GM12865 (cell line): ENCODE measurements around the gene BHLHE23.

Experiments
- DNase-seq: peaks from one replicate; pipeline ENCODE4 v3.0.0; 2010; ENCODE audit warnings: low read depth
- H3K4me3 ChIP-seq: 2 replicates; pipeline ENCODE4 v1.5.1; 2011; ENCODE audit warnings: mild to moderate bottlenecking, low read depth, low read length, control low read depth
- TF ChIP-seq, protein P1 (sequence below): IDR thresholded peaks from 2 replicates; pipeline ENCODE4 v1.5.1; 2011; ENCODE audit warnings: low read length, control low read depth, low read depth, inconsistent platforms; ENCODE audit not compliant: insufficient read depth; ENCODE audit errors: missing control alignments

Gene BHLHE23

DNA sequence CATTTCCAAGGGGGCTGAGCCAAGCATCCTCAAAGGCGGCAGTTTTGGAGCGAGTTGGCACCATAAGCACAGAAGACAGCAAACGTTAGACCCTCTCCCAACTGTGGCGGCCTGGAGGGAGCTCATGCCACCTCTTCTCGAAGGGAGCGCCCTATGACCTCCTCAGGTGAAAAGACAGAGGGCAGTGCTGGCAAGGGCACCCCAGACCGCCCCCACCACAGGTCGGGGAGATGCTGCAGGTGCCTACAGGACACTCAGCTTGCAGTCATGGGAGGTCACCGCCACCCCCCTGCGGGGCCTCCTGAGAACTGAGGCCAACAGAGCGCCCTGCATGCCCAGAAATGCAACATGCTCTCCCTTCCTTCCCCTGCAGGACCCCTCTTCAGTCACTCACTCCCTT, 45.1 kb upstream of the BHLHE23 start:
- TF ChIP-seq, protein P1, sequence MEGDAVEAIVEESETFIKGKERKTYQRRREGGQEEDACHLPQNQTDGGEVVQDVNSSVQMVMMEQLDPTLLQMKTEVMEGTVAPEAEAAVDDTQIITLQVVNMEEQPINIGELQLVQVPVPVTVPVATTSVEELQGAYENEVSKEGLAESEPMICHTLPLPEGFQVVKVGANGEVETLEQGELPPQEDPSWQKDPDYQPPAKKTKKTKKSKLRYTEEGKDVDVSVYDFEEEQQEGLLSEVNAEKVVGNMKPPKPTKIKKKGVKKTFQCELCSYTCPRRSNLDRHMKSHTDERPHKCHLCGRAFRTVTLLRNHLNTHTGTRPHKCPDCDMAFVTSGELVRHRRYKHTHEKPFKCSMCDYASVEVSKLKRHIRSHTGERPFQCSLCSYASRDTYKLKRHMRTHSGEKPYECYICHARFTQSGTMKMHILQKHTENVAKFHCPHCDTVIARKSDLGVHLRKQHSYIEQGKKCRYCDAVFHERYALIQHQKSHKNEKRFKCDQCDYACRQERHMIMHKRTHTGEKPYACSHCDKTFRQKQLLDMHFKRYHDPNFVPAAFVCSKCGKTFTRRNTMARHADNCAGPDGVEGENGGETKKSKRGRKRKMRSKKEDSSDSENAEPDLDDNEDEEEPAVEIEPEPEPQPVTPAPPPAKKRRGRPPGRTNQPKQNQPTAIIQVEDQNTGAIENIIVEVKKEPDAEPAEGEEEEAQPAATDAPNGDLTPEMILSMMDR: no peak
- no peak for DNase-seq
- H3K4me3 ChIP-seq: no peak overlapping the region

DNA sequence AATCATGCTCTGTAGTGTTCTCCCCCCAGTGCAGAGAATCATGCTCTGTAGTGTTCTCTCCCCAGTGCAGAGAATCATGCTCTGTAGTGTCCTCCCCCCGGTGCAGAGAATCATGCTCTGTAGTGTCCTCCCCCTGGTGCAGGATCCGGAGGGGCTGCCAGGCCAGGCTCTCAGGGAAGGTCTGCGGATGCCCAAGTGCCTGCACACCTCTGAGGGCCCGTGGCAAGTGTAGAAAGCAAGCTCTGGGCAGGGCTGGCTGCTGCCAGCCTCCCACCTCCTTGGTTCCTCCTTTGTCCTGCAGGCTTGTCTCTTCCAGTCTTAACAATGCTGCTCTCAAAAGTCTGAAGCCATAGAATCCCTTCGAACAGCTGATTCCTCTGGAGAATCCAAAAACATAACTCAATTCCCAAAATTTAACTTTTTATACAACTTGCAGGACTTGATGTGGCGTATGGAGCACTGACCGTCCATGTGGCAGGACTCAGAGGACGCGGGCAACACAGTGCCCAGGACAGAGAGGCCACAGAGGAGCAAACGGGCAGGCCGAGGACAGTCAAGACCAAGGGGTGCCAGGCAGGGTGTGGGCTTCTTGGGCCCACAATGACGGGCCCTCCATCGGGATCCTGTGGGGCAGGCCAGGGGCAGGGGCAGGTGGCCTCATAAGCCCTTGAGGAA, 44.6 kb upstream of the BHLHE23 start:
- H3K4me3 ChIP-seq: no peak overlapping the region
- TF ChIP-seq, protein P1: no peak
- DNase-seq: no peak

DNA sequence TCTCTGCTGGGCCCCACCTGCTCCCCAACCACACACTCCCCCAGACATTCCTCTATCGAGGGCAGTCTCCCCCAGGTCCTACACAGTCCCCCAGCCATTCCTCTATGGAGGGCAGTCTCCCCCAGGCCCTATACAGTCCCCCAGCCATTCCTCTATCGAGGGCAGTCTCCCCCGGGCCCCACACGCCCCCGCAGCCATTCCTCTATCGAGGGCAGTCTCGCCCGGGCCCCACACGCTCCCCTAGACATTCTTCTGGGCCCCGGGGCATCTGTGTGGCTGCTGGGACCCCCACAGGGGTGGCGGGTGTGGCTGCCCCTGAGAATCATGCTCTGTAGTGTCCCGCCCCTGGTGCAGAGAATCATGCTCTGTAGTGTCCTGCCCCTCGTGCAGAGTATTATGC, 43.6 kb upstream of the BHLHE23 start:
- no peak for DNase-seq
- H3K4me3 ChIP-seq: no peak overlapping the region
- TF ChIP-seq, protein P1: no peak

DNA sequence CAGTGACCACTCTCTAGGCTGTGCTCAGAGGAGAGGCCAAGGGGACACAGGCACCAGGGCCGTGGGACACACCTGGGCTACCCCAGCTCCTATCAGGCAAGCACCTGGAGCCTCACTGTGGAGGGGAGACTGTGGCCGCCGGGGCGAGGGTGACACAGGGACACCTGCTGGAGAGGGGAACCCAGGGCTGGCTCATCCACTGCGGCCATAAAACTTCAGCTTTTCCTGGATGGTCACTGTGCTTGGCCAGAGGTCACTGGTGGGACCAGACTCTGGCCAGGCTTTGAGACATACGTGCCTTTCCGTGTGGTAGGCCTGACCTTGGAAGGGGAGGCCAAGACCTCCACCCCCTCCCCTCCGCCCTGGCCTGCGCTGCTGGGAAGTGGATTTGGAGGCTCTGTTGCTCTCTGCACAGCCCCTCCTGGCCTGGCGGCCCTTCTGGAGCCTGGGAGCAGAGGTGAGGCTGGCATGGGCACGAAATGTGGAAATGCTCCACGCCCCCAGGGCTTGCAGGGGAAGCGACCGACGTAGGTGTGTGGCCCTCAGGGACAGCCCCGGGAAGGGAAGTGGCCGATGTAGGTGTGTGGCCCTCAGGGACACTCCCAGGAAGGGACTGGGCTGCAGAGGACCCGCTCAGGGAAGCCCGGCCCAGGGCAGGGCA, 42.9 kb upstream of the BHLHE23 start:
- TF ChIP-seq, protein P1: no peak
- DNase-seq: no peak
- no peak overlapping the region for H3K4me3 ChIP-seq

DNA sequence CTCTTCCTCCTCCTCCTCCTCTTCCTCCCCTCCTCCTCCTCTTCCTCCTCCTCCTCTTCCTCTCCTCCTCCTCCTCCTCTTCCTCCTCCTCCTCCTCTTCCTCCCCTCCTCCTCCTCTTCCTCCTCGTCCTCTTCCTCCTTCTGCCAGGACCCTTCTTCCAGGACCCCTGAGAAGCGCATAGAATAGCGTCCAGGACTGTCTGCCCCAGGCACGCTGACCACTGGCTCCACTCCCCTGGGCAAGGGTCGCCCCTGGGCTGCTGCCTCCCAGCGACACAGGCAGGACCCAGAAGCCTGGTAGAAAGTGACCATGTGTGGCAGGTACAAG, 42.4 kb upstream of the BHLHE23 start:
- TF ChIP-seq, protein P1: no peak
- DNase-seq: no peak
- no peak overlapping the region for H3K4me3 ChIP-seq

DNA sequence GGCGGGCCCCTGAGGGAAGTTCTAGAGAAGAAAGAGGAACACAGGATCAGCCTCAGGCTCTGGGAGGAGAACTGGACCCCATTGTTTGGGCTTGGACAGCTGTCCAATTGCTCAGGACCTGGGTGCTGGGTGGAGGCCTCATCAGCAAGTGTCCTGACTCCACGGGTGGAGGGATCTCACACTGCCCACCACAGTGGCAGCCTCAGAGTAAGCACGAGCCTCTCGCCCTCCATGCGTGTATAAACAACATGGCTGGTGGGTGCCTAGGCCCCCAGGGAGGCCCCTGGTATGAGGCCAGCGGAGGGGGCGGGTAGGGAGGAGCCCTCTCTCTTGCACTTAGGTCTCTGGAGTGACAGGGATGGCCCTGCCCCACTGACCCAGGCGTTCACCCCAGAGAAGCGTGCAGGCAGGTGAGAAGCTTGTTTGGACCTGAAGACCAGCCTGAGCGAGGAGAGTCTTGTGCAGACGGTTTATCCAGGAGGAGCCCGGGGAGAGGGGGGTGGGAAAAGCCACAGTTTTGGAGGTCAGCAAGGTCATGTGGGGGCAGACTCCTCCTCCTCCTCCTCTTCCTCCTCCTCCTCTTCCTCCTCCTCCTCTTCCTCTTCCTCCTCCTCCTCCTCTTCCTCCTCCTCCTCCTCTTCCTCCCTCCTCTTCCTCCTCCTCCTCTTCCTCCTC, 41.9 kb upstream of the BHLHE23 start:
- TF ChIP-seq, protein P1: no peak
- DNase-seq: no peak
- no peak overlapping the region for H3K4me3 ChIP-seq
